WTC11 (cell line): ENCODE data around the gene CPVL. TPM values are rescaled to one million over a fixed set of nuclear protein-coding genes. Genes with fewer than 3 reads are reported as not detected.

ENCODE experiments used
- ATAC-seq: fragments of 200-7000 bp; cut with Tn5 transposase; 2 replicates; pipeline ENCODE4 v1.10.0; 2021; ENCODE audit warnings: mild to moderate bottlenecking, moderate library complexity
- CTCF ChIA-PET: fragments of 300-600 bp; sonication (Branson Sonifier 250); formaldehyde crosslinking; loops from one replicate; lab custom pipeline; 2021; ENCODE audit warnings: antibody characterized with exemption; lab: Charles Lee
- POLR2A ChIA-PET: fragments of 350-600 bp; sonication (Branson Sonifier 250); formaldehyde crosslinking; loops from one replicate; lab custom pipeline; 2021; ENCODE audit warnings: antibody characterized with exemption; lab: Charles Lee
- DNase-seq: peaks from one replicate; pipeline ENCODE4 v3.0.0; 2021; ENCODE audit warnings: low spot score
- H3K27ac Mint-ChIP-seq: 2 replicates; pipeline ENCODE4 v1.8.0; 2021; ENCODE audit warnings: mixed read lengths
- H3K27me3 Mint-ChIP-seq: 2 replicates; pipeline ENCODE4 v1.8.0; 2021; ENCODE audit warnings: low read depth, mild to moderate bottlenecking, moderate library complexity, mixed read lengths
- H3K36me3 Mint-ChIP-seq: 2 replicates; pipeline ENCODE4 v1.8.0; 2021; ENCODE audit warnings: mixed read lengths
- H3K4me1 Mint-ChIP-seq: 2 replicates; pipeline ENCODE4 v1.8.0; 2022; ENCODE audit warnings: mixed read lengths
- H3K4me3 Mint-ChIP-seq: 2 replicates; pipeline ENCODE4 v1.8.0; 2021; ENCODE audit warnings: mild to moderate bottlenecking, moderate library complexity, mixed read lengths
- H3K9me3 Mint-ChIP-seq: 2 replicates; pipeline ENCODE4 v1.8.0; 2021; ENCODE audit warnings: mixed read lengths
- ATF2 ChIP-seq: sonication (generic); formaldehyde crosslinking; IDR thresholded peaks from 2 replicates; pipeline ENCODE4 v1.8.1; 2022; ENCODE audit warnings: low read depth, missing genetic modification reagents, borderline replicate concordance
- CBFB ChIP-seq: sonication (generic); formaldehyde crosslinking; IDR thresholded peaks from 2 replicates; pipeline ENCODE4 v1.8.1; 2022; ENCODE audit warnings: mild to moderate bottlenecking, low read depth, missing genetic modification reagents
- HMGXB4 ChIP-seq: sonication (generic); formaldehyde crosslinking; IDR thresholded peaks from 2 replicates; pipeline ENCODE4 v1.8.1; 2023; ENCODE audit warnings: mild to moderate bottlenecking, moderate library complexity, missing genetic modification reagents
- MXD4 ChIP-seq: fragments of 250-450 bp; sonication (Bioruptor Pico); IDR thresholded peaks from 2 replicates; pipeline ENCODE4 v1.8.0; 2021; ENCODE audit warnings: mild to moderate bottlenecking, moderate library complexity, borderline replicate concordance
- NFATC4 ChIP-seq: fragments of 250-450 bp; sonication (Bioruptor Pico); IDR thresholded peaks from 2 replicates; pipeline ENCODE4 v1.9.0; 2021; ENCODE audit warnings: mild to moderate bottlenecking
- OVOL2 ChIP-seq: fragments of 250-450 bp; sonication (Bioruptor Pico); IDR thresholded peaks from 2 replicates; pipeline ENCODE4 v1.9.0; 2021; ENCODE audit warnings: mild to moderate bottlenecking, borderline replicate concordance
- SMAD4 ChIP-seq: sonication (generic); formaldehyde crosslinking; IDR thresholded peaks from 2 replicates; pipeline ENCODE4 v1.8.0; 2022; ENCODE audit warnings: mild to moderate bottlenecking, missing genetic modification reagents
- ZNF138 ChIP-seq: sonication (generic); formaldehyde crosslinking; conservative IDR thresholded peaks from 2 replicates; pipeline ENCODE4 v1.8.1; 2022; ENCODE audit warnings: mild to moderate bottlenecking, moderate library complexity, missing genetic modification reagents
- ZNF232 ChIP-seq: sonication (generic); formaldehyde crosslinking; IDR thresholded peaks from 2 replicates; pipeline ENCODE4 v1.8.0; 2022; ENCODE audit warnings: mild to moderate bottlenecking, missing genetic modification reagents
- ZNF425 ChIP-seq: fragments of 250-450 bp; sonication (Bioruptor Pico); conservative IDR thresholded peaks from 2 replicates; pipeline ENCODE4 v1.9.0; 2021; ENCODE audit warnings: mild to moderate bottlenecking
- ZNF671 ChIP-seq: fragments of 250-450 bp; sonication (Bioruptor Pico); IDR thresholded peaks from 2 replicates; pipeline ENCODE4 v1.8.0; 2021; ENCODE audit warnings: mild to moderate bottlenecking
- total RNA-seq: library from RNA; stranded (reverse); gene quantifications from 3 replicates; pipeline ENCODE4 v1.2.3, GENCODE V29; 2021
- TF ChIP-seq, protein P1 (sequence below): fragments of 250-450 bp; sonication (Bioruptor Pico); IDR thresholded peaks from 2 replicates; pipeline ENCODE4 v2.1.2; 2022; ENCODE audit warnings: mild to moderate bottlenecking, moderate library complexity
- TF ChIP-seq, protein P2 (sequence below): fragments of 250-450 bp; sonication (Bioruptor Pico); IDR thresholded peaks from 2 replicates; pipeline ENCODE4 v1.9.0; 2021; ENCODE audit warnings: mild to moderate bottlenecking, borderline replicate concordance
- TF ChIP-seq, protein P3 (sequence below): sonication (generic); formaldehyde crosslinking; conservative IDR thresholded peaks from 2 replicates; pipeline ENCODE4 v1.8.1; 2023; ENCODE audit warnings: mild to moderate bottlenecking, low read depth, missing genetic modification reagents, moderate library complexity
- TF ChIP-seq, protein P4 (sequence below): sonication (generic); formaldehyde crosslinking; IDR thresholded peaks from 2 replicates; pipeline ENCODE4 v1.8.1; 2023; ENCODE audit warnings: mild to moderate bottlenecking, missing genetic modification reagents, moderate library complexity
- TF ChIP-seq, protein P5 (sequence below): sonication (generic); formaldehyde crosslinking; IDR thresholded peaks from 2 replicates; pipeline ENCODE4 v1.8.0; 2023; ENCODE audit warnings: mild to moderate bottlenecking, missing genetic modification reagents

The CPVL gene
- total RNA-seq, 1 experiment from 2014 or later = 34.2 TPM

GRCh38 chr7:28984631-28985030, 161.7 kb downstream of the CPVL start:
- ChIA-PET POLR2A (no interaction called here), CTCF (interaction anchor here (0.9 to 4.0 kb wide), 4 partner anchors 23 to 122 kb away, joined by 3 to 35 read pairs (median 4); no protein-coding TSS in a partner anchor)
- Mint-ChIP-seq H3K36me3 (no peaks in the 10 kb centered on the region), H3K4me3 (no peak overlapping the region), H3K9me3 (no peaks in the 10 kb centered on the region), H3K4me1 (peaks cover 49% of the 10 kb centered on the region), H3K27me3 (no peaks in the 10 kb centered on the region), H3K27ac (no peak overlapping the region)
- ATAC-seq (peak; percentile 60), DNase-seq (no peak)
- no peak for TF ChIP-seq ZNF138 (CRISPR knock-in tag)
- TF ChIP-seq, protein P1, sequence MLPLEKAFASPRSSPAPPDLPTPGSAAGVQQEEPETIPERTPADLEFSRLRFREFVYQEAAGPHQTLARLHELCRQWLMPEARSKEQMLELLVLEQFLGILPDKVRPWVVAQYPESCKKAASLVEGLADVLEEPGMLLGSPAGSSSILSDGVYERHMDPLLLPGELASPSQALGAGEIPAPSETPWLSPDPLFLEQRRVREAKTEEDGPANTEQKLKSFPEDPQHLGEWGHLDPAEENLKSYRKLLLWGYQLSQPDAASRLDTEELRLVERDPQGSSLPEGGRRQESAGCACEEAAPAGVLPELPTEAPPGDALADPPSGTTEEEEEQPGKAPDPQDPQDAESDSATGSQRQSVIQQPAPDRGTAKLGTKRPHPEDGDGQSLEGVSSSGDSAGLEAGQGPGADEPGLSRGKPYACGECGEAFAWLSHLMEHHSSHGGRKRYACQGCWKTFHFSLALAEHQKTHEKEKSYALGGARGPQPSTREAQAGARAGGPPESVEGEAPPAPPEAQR = 0 out of 2 replicates have a peak, but pooled peaks have one; percentile 63

- ChIA-PET POLR2A (no interaction called here), CTCF (interaction anchor here (0.9 to 4.0 kb wide), 4 partner anchors 23 to 122 kb away, joined by 3 to 35 read pairs (median 4); no protein-coding TSS in a partner anchor)
- H3K27me3 Mint-ChIP-seq = no peaks in the 10 kb centered on the region
- no peak overlapping the region for H3K4me3 Mint-ChIP-seq
- peaks cover 53% of the 10 kb centered on the region for H3K4me1 Mint-ChIP-seq
- H3K27ac Mint-ChIP-seq = peak overlapping the region; percentile 78; the same call in 1 of the 2 replicates
- no peak for ATAC-seq
- no peak for DNase-seq
- H3K36me3 Mint-ChIP-seq = no peaks in the 10 kb centered on the region
- no peaks in the 10 kb centered on the region for H3K9me3 Mint-ChIP-seq
- TF ChIP-seq, protein P2, sequence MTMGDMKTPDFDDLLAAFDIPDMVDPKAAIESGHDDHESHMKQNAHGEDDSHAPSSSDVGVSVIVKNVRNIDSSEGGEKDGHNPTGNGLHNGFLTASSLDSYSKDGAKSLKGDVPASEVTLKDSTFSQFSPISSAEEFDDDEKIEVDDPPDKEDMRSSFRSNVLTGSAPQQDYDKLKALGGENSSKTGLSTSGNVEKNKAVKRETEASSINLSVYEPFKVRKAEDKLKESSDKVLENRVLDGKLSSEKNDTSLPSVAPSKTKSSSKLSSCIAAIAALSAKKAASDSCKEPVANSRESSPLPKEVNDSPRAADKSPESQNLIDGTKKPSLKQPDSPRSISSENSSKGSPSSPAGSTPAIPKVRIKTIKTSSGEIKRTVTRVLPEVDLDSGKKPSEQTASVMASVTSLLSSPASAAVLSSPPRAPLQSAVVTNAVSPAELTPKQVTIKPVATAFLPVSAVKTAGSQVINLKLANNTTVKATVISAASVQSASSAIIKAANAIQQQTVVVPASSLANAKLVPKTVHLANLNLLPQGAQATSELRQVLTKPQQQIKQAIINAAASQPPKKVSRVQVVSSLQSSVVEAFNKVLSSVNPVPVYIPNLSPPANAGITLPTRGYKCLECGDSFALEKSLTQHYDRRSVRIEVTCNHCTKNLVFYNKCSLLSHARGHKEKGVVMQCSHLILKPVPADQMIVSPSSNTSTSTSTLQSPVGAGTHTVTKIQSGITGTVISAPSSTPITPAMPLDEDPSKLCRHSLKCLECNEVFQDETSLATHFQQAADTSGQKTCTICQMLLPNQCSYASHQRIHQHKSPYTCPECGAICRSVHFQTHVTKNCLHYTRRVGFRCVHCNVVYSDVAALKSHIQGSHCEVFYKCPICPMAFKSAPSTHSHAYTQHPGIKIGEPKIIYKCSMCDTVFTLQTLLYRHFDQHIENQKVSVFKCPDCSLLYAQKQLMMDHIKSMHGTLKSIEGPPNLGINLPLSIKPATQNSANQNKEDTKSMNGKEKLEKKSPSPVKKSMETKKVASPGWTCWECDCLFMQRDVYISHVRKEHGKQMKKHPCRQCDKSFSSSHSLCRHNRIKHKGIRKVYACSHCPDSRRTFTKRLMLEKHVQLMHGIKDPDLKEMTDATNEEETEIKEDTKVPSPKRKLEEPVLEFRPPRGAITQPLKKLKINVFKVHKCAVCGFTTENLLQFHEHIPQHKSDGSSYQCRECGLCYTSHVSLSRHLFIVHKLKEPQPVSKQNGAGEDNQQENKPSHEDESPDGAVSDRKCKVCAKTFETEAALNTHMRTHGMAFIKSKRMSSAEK (CRISPR knock-in tag) = no peak
- TF ChIP-seq ATF2 (CRISPR knock-in tag) = no peak
- TF ChIP-seq, protein P3, sequence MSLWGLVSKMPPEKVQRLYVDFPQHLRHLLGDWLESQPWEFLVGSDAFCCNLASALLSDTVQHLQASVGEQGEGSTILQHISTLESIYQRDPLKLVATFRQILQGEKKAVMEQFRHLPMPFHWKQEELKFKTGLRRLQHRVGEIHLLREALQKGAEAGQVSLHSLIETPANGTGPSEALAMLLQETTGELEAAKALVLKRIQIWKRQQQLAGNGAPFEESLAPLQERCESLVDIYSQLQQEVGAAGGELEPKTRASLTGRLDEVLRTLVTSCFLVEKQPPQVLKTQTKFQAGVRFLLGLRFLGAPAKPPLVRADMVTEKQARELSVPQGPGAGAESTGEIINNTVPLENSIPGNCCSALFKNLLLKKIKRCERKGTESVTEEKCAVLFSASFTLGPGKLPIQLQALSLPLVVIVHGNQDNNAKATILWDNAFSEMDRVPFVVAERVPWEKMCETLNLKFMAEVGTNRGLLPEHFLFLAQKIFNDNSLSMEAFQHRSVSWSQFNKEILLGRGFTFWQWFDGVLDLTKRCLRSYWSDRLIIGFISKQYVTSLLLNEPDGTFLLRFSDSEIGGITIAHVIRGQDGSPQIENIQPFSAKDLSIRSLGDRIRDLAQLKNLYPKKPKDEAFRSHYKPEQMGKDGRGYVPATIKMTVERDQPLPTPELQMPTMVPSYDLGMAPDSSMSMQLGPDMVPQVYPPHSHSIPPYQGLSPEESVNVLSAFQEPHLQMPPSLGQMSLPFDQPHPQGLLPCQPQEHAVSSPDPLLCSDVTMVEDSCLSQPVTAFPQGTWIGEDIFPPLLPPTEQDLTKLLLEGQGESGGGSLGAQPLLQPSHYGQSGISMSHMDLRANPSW (CRISPR knock-in tag) = no peak
- TF ChIP-seq SMAD4 (CRISPR knock-in tag) = no peak
- no peak for TF ChIP-seq MXD4 (CRISPR knock-in tag)
- TF ChIP-seq ZNF671 (CRISPR knock-in tag) = no peak
- TF ChIP-seq, protein P4, sequence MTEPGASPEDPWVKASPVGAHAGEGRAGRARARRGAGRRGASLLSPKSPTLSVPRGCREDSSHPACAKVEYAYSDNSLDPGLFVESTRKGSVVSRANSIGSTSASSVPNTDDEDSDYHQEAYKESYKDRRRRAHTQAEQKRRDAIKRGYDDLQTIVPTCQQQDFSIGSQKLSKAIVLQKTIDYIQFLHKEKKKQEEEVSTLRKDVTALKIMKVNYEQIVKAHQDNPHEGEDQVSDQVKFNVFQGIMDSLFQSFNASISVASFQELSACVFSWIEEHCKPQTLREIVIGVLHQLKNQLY = no peak
- no peak for TF ChIP-seq HMGXB4 (CRISPR knock-in tag)
- TF ChIP-seq, protein P5, sequence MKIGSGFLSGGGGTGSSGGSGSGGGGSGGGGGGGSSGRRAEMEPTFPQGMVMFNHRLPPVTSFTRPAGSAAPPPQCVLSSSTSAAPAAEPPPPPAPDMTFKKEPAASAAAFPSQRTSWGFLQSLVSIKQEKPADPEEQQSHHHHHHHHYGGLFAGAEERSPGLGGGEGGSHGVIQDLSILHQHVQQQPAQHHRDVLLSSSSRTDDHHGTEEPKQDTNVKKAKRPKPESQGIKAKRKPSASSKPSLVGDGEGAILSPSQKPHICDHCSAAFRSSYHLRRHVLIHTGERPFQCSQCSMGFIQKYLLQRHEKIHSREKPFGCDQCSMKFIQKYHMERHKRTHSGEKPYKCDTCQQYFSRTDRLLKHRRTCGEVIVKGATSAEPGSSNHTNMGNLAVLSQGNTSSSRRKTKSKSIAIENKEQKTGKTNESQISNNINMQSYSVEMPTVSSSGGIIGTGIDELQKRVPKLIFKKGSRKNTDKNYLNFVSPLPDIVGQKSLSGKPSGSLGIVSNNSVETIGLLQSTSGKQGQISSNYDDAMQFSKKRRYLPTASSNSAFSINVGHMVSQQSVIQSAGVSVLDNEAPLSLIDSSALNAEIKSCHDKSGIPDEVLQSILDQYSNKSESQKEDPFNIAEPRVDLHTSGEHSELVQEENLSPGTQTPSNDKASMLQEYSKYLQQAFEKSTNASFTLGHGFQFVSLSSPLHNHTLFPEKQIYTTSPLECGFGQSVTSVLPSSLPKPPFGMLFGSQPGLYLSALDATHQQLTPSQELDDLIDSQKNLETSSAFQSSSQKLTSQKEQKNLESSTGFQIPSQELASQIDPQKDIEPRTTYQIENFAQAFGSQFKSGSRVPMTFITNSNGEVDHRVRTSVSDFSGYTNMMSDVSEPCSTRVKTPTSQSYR = no peak
- no peak for TF ChIP-seq CBFB (CRISPR knock-in tag)
- TF ChIP-seq NFATC4 = no peak
- TF ChIP-seq OVOL2 (CRISPR knock-in tag) = no peak
- no peak for TF ChIP-seq ZNF425 (CRISPR knock-in tag)
- TF ChIP-seq ZNF232 (CRISPR knock-in tag) = no peak
Measured at GRCh38 chr7:28984217-28984616, 162.1 kb downstream of the CPVL start.
